ENCODE results near the gene OR2T4. TPM values are rescaled to one million over a fixed set of nuclear protein-coding genes. Genes with fewer than 3 reads are reported as not detected.

The OR2T4 gene
- total RNA-seq, 2 experiments from 2014 or later, result not detected

DNA sequence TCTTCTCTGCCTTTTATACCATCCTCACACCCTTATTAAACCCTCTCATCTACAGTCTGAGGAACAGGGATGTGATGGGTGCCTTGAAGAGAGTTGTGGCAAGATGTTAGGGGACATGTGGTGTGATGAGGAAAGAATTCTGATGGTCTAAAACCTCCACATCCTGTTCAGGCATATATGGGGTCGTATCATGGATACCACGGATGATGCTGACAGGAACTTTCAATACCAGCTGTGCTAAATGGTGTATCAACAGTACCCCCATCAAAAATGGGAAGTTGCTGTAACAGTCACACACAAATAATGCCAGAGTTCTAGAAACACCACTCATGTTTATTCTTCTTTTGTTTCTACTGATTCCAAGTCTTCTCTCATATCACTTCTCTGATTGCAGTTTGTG is 27.0 kb downstream of the OR2T4 start:
- ChIA-PET CTCF (no interaction called here), POLR2A (no interaction called here)
- no peak overlapping the region for H3K27ac Mint-ChIP-seq
- peaks cover 6% of the 10 kb centered on the region for H3K27me3 Mint-ChIP-seq
- no peaks in the 10 kb centered on the region for H3K9me3 Mint-ChIP-seq (ENCODE audit: low read depth)
- no peaks in the 10 kb centered on the region for H3K36me3 Mint-ChIP-seq (ENCODE audit: low read depth)
- no peak overlapping the region for H3K4me3 Mint-ChIP-seq
- H3K4me1 Mint-ChIP-seq, result no peaks in the 10 kb centered on the region
- ATAC-seq, result no peak
- no peak for DNase-seq
- intact Hi-C loops (cut with DNase I, micrococcal nuclease), result no loop called here

DNA sequence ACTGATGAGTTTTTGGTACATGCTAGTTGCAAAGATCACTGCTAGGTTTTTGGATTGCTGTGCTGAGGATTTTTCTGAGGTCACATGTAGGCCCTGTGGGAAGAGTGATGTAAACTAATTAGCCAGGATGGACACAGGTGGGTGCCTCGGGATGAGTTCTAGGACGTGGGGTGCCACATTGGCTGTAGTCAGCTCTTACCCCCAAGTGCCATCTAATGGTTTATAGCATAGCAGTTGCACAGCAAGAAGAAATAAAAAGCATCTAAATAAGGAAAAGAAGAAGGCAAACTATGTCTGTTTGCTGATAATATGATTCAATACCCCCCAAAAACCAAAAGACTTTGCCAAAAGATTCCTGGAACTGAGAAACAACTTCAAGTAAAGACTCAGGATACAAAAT is 31.6 kb downstream of the OR2T4 start:
- Mint-ChIP-seq H3K4me3 (no peak overlapping the region), H3K4me1 (no peaks in the 10 kb centered on the region), H3K9me3 (ENCODE audit: low read depth) (peaks cover 5% of the 10 kb centered on the region), H3K27me3 (peaks cover 7% of the 10 kb centered on the region), H3K36me3 (ENCODE audit: low read depth) (no peaks in the 10 kb centered on the region), H3K27ac (no peak overlapping the region)
- intact Hi-C loops (cut with DNase I, micrococcal nuclease), result no loop called here
- ChIA-PET POLR2A (no interaction called here), CTCF (no interaction called here)
- no peak for DNase-seq
- no peak for ATAC-seq

DNA sequence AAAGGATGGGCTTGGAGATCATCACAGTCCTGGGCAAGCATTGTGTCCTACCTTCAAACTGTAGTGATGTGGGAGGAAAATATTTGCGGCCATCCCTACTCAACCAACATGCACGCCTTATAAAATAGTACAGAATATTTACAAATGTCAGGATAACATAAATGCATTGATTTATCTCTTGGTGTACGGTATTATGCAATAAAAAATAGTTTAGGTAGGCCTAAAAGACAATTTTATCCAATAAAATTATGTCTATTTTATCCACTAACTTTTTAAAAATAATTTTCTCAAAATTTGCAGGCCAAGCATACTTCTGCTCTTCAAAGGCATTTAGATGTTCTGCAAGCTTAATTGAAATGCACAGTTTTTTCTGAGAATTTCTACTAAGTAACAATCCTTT is 41.3 kb downstream of the OR2T4 start, which contains the start of gene OR2T1:
Gene OR2T1 (plus strand): TSS at position 301 of the 400 bp plus-strand sequence. CDS start 3,100 bp downstream, outside the sequence.
- DNase-seq, result no peak
- H3K4me1 Mint-ChIP-seq, result no peaks in the 10 kb centered on the region
- H3K4me3 Mint-ChIP-seq, result no peak within 1 kb of the TSS
- H3K36me3 Mint-ChIP-seq (ENCODE audit: low read depth), result no peaks in the 10 kb centered on the region
- intact Hi-C loops (cut with DNase I, micrococcal nuclease), result loop anchor here in 1 of 2 experiments (5.0 kb wide), 2 partner anchors 215 to 405 kb away; no protein-coding TSS in a partner anchor
- H3K27ac Mint-ChIP-seq, result no peak within 1 kb of the TSS
- POLR2A ChIA-PET, result no interaction called here
- H3K27me3 Mint-ChIP-seq, result no peaks in the 10 kb centered on the region
- ATAC-seq, result no peak
- CTCF ChIA-PET, result interaction anchor here (1.6 kb wide), 1 partner anchor 8 kb away, joined by 3 read pairs; no protein-coding TSS in a partner anchor
- H3K9me3 Mint-ChIP-seq (ENCODE audit: low read depth), result no peaks in the 10 kb centered on the region

DNA sequence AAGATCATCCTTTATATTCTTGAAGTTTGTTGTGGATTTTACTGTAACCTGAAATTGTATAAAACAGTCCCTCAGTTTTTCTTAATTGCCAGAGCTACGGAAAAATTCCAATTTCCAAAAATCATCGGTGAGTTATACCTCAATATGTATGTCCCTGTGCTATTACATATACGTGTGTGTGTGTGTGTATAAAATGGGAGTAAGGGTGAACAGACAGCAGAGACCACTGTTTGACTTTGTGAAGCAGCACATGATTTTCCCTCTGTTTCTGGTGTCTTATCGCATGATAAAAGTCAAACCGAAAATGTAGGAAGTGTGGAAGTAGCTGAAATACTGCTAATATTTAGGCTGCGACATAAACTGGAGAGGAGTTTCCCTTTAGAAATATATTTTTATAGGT is 42.6 kb downstream of the OR2T4 start:
- Mint-ChIP-seq H3K27me3 (no peaks in the 10 kb centered on the region), H3K4me1 (no peaks in the 10 kb centered on the region), H3K4me3 (no peak overlapping the region), H3K36me3 (ENCODE audit: low read depth) (no peaks in the 10 kb centered on the region), H3K9me3 (ENCODE audit: low read depth) (no peaks in the 10 kb centered on the region), H3K27ac (no peak overlapping the region)
- no peak for DNase-seq
- POLR2A ChIA-PET, result no interaction called here
- no peak for ATAC-seq
- intact Hi-C loops (cut with DNase I, micrococcal nuclease), result loop anchor here (2.0 to 5.0 kb wide), 3 partner anchors 213 to 403 kb away; no protein-coding TSS in a partner anchor
- CTCF ChIA-PET, result interaction anchor here (0.8 to 1.6 kb wide), 7 partner anchors 10 to 403 kb away, joined by 3 to 4 read pairs (median 4); no protein-coding TSS in a partner anchor

DNA sequence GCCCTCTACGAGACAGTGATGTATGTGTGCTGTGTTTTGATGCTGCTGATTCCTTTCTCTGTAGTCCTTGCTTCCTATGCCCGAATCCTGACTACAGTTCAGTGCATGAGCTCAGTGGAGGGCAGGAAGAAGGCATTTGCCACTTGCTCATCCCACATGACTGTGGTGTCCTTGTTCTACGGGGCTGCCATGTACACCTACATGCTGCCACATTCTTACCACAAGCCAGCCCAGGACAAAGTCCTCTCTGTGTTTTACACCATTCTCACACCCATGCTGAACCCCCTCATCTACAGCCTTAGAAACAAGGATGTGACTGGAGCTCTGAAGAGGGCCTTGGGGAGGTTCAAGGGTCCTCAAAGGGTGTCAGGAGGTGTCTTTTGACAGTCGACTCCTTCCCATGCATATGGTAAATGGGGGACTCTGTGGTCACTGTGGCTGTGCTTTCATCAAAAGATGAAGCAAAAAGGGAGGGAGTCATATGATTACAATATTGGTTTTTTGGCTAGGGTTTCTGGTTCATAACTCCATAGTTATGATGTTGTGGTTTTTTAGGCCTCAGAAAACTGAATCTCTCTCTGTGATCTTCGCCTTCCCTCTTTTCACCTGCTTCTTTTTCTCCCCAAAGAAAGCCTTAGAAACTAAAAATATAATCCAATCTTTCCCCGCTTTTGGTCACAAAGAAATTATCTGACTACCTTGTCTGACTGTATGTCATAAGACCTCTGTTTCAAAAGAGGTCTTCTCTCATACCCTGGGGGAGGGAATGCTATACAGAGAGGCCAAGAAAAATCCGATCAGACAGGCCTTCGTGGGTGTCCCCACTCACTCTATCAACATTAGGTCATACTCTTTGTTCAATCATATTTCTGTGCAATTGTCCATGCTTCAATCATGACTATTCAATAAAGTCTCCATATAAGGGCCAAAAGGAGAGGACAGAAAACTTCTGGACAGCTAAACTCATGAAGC is 45.5 kb downstream of the OR2T4 start:
- ATAC-seq, result no peak
- H3K36me3 Mint-ChIP-seq (ENCODE audit: low read depth), result no peaks in the 10 kb centered on the region
- intact Hi-C loops (cut with DNase I, micrococcal nuclease), result no loop called here
- peaks cover 10% of the 10 kb centered on the region for H3K9me3 Mint-ChIP-seq (ENCODE audit: low read depth)
- H3K27ac Mint-ChIP-seq, result no peak overlapping the region
- ChIA-PET CTCF (no interaction called here), POLR2A (no interaction called here)
- no peaks in the 10 kb centered on the region for H3K27me3 Mint-ChIP-seq
- DNase-seq, result no peak
- H3K4me1 Mint-ChIP-seq, result no peaks in the 10 kb centered on the region
- H3K4me3 Mint-ChIP-seq, result no peak overlapping the region

Other genes with a start within 250 kb of the OR2T4 start
- gene OR2M5, start 216.5 kb upstream of the OR2T4 start, total RNA-seq, result not detected
- not detected for gene OR2M2, start 186.8 kb upstream of the OR2T4 start, total RNA-seq
- gene OR2M3, start 164.4 kb upstream of the OR2T4 start, total RNA-seq, result not detected
- gene OR2M4, start 130.2 kb upstream of the OR2T4 start, total RNA-seq, result not detected
- gene OR2T33, start 83.7 kb upstream of the OR2T4 start, total RNA-seq, result not detected
- not detected for gene OR2T12, start 58.2 kb upstream of the OR2T4 start, total RNA-seq
- gene OR2M7, start 37.1 kb upstream of the OR2T4 start, total RNA-seq, result not detected
- gene OR14C36, start 12.9 kb upstream of the OR2T4 start, total RNA-seq, result not detected
- gene OR2T6, start 14.1 kb downstream of the OR2T4 start, total RNA-seq, result not detected
- gene OR2T1, start 41.4 kb downstream of the OR2T4 start, total RNA-seq, result not detected
- gene OR2T2, start 84.0 kb downstream of the OR2T4 start, total RNA-seq, result not detected
- gene OR2T3, start 111.7 kb downstream of the OR2T4 start, total RNA-seq, result not detected
- not detected for gene OR2T5, start 126.9 kb downstream of the OR2T4 start, total RNA-seq
- gene OR2G6, start 146.4 kb downstream of the OR2T4 start, total RNA-seq, result not detected
- not detected for gene OR2T29, start 201.1 kb downstream of the OR2T4 start, total RNA-seq
- not detected for gene OR2T34, start 213.1 kb downstream of the OR2T4 start, total RNA-seq
- not detected for gene OR2T10, start 236.0 kb downstream of the OR2T4 start, total RNA-seq

Data from activated CD4-positive, alpha-beta T cell treated with anti-CD3 and anti-CD28 coated beads for 36 hours (primary cell).